Measurements from ENCODE around the gene FOXP1. TPM values are rescaled to one million over a fixed set of nuclear protein-coding genes. Genes with fewer than 3 reads are reported as not detected.

The FOXP1 gene
- total RNA-seq, 2 donors from 2014 or later: 41.7 to 94.3 TPM

GRCh38 chr3:71104121-71104541 lies 479.4 kb downstream of the FOXP1 start:
- Histone ChIP-seq H3K27ac (ENCODE audit: low read depth, low read length) (no peak overlapping the region), H3K9me3 (ENCODE audit: control insufficient read depth, low read length) (no peaks in the 10 kb centered on the region), H3K4me3 (ENCODE audit: low read length) (no peak overlapping the region), H3K9ac (ENCODE audit: extremely low read depth, low read length, poor library complexity, severe bottlenecking) (no peak overlapping the region), H3K27me3 (ENCODE audit: control insufficient read depth, insufficient read depth, low read length, poor library complexity, severe bottlenecking) (no peaks in the 10 kb centered on the region), H3K4me1 (ENCODE audit: control insufficient read depth, insufficient read depth, low read length) (no peaks in the 10 kb centered on the region), H3K36me3 (ENCODE audit: control insufficient read depth, insufficient read depth, low read length) (no peaks in the 10 kb centered on the region)
- no peak for DNase-seq
- peaks cover 31% of the 10 kb centered on the region for H3K4me1 Mint-ChIP-seq
- no peak overlapping the region for H3K27ac Mint-ChIP-seq
- WGBS, 2 experiments (ENCODE audit: insufficient coverage in 1 of 2, insufficient read length in 1 of 2): 89 to 93% methylated on average over 5 to 6 of the region's 6 CpGs
- H3K27me3 Mint-ChIP-seq (ENCODE audit: insufficient read depth): no peaks in the 10 kb centered on the region
- no peak overlapping the region for H3K4me3 Mint-ChIP-seq
- H3K36me3 Mint-ChIP-seq (ENCODE audit: low read depth): peaks cover 6% of the 10 kb centered on the region
- TF ChIP-seq CTCF (conservative IDR thresholded peaks at IDR 0.05): no peak
- H3K9me3 Mint-ChIP-seq: no peaks in the 10 kb centered on the region

- Histone ChIP-seq H3K4me1 (ENCODE audit: control insufficient read depth, insufficient read depth, low read length) (no peaks in the 10 kb centered on the region), H3K4me3 (ENCODE audit: low read length) (no peak overlapping the region), H3K27ac (ENCODE audit: low read depth, low read length) (no peak overlapping the region), H3K9ac (ENCODE audit: extremely low read depth, low read length, poor library complexity, severe bottlenecking) (no peak overlapping the region), H3K27me3 (ENCODE audit: control insufficient read depth, insufficient read depth, low read length, poor library complexity, severe bottlenecking) (no peaks in the 10 kb centered on the region), H3K36me3 (ENCODE audit: control insufficient read depth, insufficient read depth, low read length) (no peaks in the 10 kb centered on the region), H3K9me3 (ENCODE audit: control insufficient read depth, low read length) (no peaks in the 10 kb centered on the region)
- H3K27me3 Mint-ChIP-seq (ENCODE audit: insufficient read depth): no peaks in the 10 kb centered on the region
- no peak for DNase-seq
- no peak for TF ChIP-seq CTCF (conservative IDR thresholded peaks at IDR 0.05)
- H3K4me3 Mint-ChIP-seq: no peak overlapping the region
- H3K9me3 Mint-ChIP-seq: no peaks in the 10 kb centered on the region
- H3K36me3 Mint-ChIP-seq (ENCODE audit: low read depth): peaks cover 1% of the 10 kb centered on the region
- 78 to 92% methylated on average over 8 to 9 of the region's 9 CpGs for WGBS, 2 experiments (ENCODE audit: insufficient coverage in 1 of 2, insufficient read length in 1 of 2)
- H3K4me1 Mint-ChIP-seq: peaks cover 31% of the 10 kb centered on the region
- H3K27ac Mint-ChIP-seq: peak overlapping the region; percentile 23
Observed at GRCh38 chr3:71103430-71103921, 480.1 kb downstream of the FOXP1 start.

- Histone ChIP-seq H3K9ac (ENCODE audit: extremely low read depth, low read length, poor library complexity, severe bottlenecking) (no peak overlapping the region), H3K36me3 (ENCODE audit: control insufficient read depth, insufficient read depth, low read length) (no peaks in the 10 kb centered on the region), H3K27ac (ENCODE audit: low read depth, low read length) (peak overlapping the region; percentile 1), H3K4me1 (ENCODE audit: control insufficient read depth, insufficient read depth, low read length) (no peaks in the 10 kb centered on the region), H3K9me3 (ENCODE audit: control insufficient read depth, low read length) (no peaks in the 10 kb centered on the region), H3K27me3 (ENCODE audit: control insufficient read depth, insufficient read depth, low read length, poor library complexity, severe bottlenecking) (no peaks in the 10 kb centered on the region), H3K4me3 (ENCODE audit: low read length) (no peak overlapping the region)
- H3K36me3 Mint-ChIP-seq (ENCODE audit: low read depth): no peaks in the 10 kb centered on the region
- H3K27ac Mint-ChIP-seq: no peak overlapping the region
- no peaks in the 10 kb centered on the region for H3K9me3 Mint-ChIP-seq
- no peak for DNase-seq
- H3K4me1 Mint-ChIP-seq: peaks cover 31% of the 10 kb centered on the region
- 94 to 95% methylated on average over 7 to 11 of the region's 11 CpGs for WGBS, 2 experiments (ENCODE audit: insufficient coverage in 1 of 2, insufficient read length in 1 of 2)
- no peak overlapping the region for H3K4me3 Mint-ChIP-seq
- TF ChIP-seq CTCF (conservative IDR thresholded peaks at IDR 0.05): no peak
- no peaks in the 10 kb centered on the region for H3K27me3 Mint-ChIP-seq (ENCODE audit: insufficient read depth)
Observed at GRCh38 chr3:71102111-71102983, 481.2 kb downstream of the FOXP1 start.
